ENCODE data around the gene ZNF394.

- TF ChIP-seq CTCF (optimal IDR thresholded peaks at IDR 0.05 in 1 of 3, IDR thresholded peaks at IDR 0.05 in 1 of 3, conservative IDR thresholded peaks at IDR 0.05 in 1 of 3; ENCODE audit: extremely low read depth in 1 of 3, insufficient read depth in 2 of 3, low read length in 3 of 3) = no peak
- no peak for TF ChIP-seq EZH2 (IDR thresholded peaks at IDR 0.05; ENCODE audit: low read length)
These were observed 6.3 kb downstream of the ZNF394 start for GRCh38 chr7:99493823-99494222.
